NCI-H1092 (cell line): ENCODE data around the gene PRDM2.
"Not testable (repeated sequence)": the region's sequence is repeated elsewhere in the genome, so short reads cannot be mapped to it uniquely, and the experiment has no call there.

Experiments used
- DNase-seq: peaks from one replicate; lab custom pipeline; 2025; lab: John Stamatoyannopoulos, UW

The PRDM2 gene

GRCh38 chr1:13701271-13701640, 1.3 kb downstream of the PRDM2 start:
- DNase-seq: no peak

DNA sequence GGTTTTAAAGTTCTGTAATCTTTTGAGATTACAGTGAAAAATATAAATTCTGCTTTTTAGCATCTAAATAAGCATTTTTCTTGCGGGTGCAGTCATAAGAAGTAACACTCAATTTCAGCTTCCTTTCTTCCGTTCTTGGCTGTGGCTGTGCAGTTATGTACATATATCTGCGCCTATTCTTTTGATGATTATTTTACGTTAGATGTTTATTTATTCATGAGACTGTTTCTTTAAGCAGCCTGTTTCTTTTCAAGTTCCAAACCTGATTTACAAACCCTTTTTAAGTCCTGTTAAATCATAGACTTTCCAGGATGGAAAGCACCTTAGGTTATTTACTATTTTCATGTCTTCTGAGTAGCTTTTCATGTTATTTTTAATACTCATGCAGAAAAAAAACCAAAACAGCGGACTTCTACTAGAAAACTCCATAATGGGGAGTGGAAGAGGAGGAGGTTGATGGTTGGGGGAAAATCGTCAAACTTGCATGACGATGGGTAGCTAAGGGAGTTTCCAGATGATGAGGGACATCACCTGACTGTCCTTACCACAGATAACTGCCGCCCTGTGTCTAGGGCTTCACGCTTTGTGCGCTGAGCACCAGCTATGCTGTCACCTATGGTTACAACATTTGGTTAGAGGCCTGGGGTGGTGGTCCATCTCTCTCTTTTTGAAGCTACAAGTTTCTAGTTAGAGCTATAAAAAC, 2.6 kb downstream of the PRDM2 start:
- DNase-seq: no peak

DNA sequence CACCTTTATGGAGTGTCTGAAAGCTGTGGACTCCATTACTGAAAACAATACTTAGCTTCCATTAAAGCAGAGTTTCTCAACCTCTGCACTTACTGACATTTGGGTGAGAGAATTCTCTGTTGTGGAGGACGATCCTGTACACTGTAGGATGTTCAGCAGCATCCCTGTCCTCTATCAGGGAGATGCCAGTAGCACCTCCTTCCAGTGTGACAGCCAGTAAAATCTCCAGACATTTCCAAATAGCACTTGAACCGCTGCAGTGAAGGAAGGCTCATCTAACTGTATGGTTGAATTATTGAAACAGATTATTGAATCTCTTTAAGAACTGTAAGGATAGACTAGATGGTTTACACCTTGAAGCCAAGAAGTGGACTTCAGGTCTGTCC, 3.1 kb downstream of the PRDM2 start:
- no peak for DNase-seq

DNA sequence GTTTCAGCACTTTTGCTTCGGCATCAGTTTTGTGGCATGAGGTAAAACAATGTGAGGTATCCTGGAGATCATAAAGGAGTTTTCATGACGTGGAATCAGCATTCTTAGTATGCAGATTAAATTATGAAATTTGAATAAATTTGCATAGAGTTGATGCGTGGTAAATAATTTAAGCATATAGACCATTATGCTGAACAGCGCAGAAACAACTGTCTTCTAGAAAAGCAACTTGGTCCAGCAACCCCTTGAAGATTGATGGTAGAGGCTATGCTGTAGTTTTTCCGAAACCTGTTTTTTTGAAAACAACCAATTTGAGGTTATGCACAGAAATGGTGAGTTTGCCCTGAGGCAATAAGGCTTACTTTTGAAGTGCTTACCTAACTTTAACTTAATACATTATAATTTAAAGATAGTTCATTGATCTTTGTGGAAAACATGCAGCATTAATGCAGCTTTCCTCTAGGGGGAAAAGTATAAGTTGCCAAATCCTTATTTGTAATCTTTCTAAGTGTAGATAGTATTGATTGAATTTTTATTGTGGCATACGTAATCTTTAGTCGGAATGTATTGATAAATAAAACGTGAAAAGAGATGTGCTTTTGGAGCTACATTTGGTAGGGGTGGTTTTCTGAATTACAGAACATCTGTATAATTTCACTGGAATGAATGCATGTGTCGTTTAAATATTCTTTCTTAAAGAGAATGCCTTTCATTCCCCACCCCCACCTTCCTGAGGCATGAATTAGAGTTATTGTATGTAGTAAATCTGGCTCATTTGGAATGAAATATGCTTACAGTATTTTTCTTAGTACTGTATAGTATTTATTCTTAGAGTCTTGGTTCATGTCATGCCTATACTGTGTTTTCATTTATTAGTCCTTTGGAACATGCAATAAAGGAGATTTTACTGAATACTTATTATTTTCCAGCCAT, 3.8 kb downstream of the PRDM2 start:
- no peak for DNase-seq

DNA sequence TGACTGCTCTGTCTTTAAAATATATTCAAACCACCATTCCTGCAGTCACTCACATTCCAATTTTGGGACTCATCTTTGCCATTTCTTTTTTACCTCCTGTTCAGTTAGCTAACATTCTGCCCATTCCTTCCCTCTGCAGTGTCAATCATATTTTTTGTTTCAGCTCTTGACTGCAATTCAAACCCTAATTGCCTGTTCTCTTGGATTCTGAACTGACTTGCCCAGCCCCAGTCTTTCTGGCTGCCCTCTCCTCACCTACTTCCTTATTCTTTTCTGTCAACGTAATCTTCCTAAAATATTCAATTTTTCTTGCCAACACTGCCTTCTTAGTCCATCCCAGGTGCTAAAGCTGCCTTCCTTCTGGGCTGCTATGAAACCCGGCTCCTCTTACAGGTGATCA, 6.1 kb downstream of the PRDM2 start:
- no peak for DNase-seq

DNA sequence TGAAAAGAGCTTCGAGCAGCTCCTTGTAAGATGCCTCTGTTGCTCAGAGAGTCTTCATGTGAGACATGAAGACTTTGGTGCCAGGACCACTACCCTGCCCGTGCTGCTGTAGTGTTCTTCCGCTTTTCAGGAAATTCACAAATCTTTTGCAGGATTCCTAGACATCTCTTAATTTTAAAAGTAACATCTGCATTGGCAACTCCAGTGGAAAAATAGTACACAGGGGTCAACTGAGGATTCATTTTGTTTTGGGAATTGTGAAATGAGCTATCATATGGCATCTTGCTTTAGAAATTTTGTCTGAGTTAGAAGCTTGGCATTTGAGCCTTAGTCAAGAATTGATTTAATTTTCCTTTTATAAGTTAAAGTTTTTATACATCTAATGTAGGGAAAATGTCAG, 7.2 kb downstream of the PRDM2 start:
- no peak for DNase-seq

- DNase-seq: no peak
These were observed 8.5 kb downstream of the PRDM2 start for GRCh38 chr1:13708380-13708982.

GRCh38 chr1:13710086-13710485, 10.1 kb downstream of the PRDM2 start:
- DNase-seq: no peak

DNA sequence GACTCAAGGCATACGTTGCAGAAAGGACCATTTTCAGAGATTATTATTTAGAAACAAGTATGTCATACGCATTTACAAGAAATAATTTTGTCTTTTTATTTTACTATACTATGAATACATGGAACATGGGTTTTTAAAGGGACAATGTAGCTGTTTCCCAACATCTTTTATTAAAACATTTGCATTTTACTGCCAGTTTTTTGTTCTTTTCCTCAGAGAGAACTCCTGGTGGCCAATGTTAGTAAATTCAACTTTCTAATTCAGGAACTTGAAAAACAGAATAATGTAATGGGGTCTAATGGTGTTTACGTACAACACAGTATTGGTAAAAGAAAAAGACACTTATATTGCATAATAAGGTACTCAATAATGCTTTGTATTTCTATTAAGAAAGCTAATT, 14.9 kb downstream of the PRDM2 start:
- no peak for DNase-seq

DNA sequence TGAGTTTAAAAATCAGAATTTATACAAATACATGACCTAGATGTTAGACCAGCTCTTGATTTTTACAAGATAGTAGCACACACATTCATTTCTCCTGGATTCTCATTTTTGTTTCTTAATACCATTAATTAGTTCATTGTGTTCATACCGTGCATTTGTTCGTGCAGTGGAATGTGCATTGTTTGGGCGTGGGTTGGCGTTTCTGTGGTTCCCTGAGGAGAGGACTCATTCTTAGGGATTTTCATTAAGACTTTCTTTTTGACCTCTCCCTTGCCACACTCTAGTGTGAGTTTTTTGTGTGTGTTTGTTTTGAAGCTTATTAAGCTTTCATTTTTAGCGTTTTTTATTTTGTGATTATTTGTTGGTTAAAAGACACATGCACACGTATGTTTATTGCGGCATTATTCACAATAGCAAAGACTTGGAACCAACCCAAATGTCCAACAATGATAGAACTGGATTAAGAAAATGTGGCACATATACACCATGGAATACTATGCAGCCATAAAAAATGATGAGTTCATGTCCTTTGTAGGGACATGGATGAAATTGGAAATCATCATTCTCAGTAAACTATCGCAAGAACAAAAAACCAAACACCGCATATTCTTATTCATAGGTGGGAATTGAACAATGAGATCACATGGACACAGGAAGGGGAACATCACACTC, 15.8 kb downstream of the PRDM2 start:
- DNase-seq: not testable (repeated sequence)

DNA sequence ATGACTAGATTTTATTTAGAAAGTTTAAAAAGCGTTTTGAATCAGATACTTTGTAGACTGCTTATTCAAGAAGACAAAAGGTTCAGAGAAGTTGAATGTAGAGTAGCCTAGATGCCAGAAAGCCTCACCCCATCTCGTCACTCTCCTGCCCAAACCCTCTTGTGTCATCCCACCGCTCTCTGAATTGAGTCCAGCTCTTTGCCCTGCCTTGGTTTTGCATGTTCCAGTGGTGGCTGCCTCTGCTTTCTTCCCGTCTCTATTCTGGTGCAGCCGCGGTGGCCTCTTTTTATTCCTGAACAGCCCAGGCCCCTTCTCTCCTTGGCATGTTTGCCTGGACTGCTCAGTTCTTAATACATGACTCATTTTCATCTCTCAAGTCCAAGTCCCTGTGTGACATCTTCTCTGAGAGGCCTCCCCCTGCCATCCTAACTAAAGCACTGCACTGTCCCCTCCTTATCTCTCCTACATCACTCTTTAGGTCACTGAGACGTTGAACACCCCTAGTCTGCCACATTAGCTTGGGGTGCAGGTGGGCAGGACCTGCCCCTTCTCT, 22.9 kb downstream of the PRDM2 start:
- DNase-seq: no peak

- DNase-seq: no peak
These were observed 23.8 kb downstream of the PRDM2 start for GRCh38 chr1:13723810-13724209.

- DNase-seq: no peak
These were observed 25.8 kb downstream of the PRDM2 start for GRCh38 chr1:13725714-13726175.

- no peak for DNase-seq
These were observed 28.2 kb downstream of the PRDM2 start for GRCh38 chr1:13728091-13728715.

GRCh38 chr1:13730291-13730690, 30.3 kb downstream of the PRDM2 start:
- DNase-seq: no peak

DNA sequence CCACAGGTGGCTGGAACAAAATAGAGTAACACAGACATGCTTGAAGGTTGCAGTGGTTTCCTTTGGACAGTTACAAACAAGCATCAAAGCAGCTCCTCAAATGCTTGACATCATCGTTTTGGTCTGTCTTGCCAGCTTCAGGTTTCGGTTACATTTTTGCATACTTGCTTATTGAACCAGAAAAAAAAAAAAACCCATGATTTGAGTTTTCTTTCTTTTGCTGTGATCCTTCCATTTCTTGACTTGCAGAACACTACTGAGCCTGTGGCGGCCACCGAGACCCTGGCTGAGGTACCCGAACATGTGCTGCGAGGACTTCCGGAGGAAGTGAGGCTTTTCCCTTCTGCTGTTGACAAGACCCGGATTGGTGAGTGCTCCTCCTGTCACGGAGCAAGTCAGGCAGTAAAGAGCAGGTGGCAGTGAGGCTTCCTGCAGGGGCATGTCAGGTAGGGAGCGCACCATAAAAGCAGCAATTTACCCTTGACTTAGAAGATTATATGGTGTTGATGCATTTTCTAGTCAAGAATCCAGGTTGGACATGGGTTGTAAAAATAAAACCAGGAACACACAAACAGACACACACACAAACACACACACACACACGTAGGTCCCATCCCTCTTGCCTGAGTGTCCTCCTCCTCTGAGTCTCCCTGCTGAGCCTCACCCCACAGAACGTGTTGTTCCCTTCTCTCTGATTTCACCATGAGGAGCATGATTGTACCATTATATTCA, 30.9 kb downstream of the PRDM2 start:
- no peak for DNase-seq

DNA sequence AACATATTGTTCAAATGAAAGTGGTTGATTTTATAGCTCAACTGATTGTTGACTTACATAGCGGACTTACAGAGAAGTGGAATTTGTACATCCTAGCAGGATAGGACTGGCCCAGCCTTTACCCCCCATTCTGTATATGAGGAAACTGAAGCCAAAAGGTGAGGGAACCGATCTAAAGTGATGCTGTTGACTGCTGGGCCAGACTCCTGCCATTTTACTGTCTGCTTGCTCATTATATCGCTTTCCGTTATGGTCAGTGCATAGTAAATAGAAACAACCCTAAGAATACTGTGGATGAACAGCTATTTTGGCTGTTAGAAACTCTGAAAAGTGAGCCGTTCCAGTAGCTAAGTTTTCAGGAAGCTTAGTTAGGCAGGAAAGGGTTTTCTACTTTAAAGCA, 31.9 kb downstream of the PRDM2 start:
- DNase-seq: no peak

DNA sequence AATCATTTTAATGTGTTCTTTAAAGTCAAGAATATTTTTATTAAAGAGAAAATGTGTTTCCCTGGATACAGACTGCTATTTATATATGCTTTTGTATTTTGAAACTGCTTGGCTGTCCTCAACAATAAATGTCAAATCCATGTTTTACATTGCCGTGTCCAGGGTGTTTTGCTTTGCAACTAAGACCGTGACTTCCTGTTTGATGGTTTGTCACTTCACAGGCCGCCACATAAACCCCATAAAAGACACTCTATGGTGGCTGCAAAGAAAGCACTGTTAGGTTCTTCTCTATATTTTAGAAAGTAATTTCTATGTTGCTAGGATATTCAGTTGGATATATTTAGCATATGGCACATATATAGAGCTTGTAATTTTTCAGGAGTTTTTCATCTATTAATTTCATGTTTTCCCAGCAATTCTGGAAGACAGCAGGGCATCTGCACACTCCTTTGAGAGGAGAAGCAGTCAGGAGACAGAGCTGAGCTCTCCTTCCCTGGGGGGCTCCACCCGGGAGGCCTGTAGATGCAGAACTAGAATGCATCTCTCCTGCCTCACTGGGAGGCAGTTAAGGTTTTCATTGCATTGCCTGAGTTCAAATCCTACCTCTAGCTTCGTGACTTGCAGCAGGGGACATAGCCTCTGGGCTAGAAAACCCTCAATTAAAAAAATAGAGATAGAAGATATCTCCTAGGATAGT, 33.1 kb downstream of the PRDM2 start:
- no peak for DNase-seq

DNA sequence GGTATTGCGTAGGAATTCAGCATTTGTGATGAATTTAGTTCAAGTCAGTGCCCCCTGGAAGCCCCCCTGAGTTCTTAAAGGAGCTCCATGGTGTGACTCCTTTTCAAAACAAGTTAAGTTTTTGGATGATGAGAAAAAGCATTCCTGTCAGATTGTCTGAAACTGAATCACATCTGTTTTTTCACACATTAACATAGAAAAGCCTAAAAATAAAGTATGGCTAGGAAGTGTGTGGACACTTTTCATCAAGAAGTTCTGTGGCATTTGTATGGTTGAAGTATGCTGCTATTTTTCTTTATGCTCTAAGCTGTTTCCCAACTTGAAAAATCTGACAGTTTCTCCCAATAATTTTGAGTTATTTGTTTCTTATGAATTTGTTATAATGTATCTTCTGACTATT, 33.7 kb downstream of the PRDM2 start:
- DNase-seq: no peak
